ENCODE results near the gene ALLC.

Gene ALLC

DNA sequence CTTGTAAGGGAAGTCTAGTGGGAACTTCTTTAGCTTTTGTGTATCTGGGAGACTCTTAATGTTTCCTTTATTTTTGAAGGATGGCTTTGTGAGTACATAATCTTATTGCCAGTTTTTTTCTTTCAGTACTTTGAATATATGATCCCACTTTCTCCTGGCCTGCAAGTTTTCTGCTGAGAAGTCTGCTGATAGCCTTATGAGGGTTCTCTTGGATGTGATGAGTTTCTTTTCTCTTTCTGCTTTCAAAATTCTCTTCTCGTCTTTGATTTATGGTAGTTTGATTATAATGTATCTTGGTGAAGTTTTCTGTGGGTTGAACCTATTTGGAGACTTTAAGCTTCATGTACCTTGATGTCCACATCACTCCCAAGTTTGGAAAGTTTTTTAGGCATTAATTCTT lies 35.0 kb upstream of the ALLC start:
- no peak overlapping the region for H3K4me2 ChIP-seq
- H3K4me1 ChIP-seq (ENCODE audit: low read depth, poor library complexity, severe bottlenecking): no peaks in the 10 kb centered on the region

DNA sequence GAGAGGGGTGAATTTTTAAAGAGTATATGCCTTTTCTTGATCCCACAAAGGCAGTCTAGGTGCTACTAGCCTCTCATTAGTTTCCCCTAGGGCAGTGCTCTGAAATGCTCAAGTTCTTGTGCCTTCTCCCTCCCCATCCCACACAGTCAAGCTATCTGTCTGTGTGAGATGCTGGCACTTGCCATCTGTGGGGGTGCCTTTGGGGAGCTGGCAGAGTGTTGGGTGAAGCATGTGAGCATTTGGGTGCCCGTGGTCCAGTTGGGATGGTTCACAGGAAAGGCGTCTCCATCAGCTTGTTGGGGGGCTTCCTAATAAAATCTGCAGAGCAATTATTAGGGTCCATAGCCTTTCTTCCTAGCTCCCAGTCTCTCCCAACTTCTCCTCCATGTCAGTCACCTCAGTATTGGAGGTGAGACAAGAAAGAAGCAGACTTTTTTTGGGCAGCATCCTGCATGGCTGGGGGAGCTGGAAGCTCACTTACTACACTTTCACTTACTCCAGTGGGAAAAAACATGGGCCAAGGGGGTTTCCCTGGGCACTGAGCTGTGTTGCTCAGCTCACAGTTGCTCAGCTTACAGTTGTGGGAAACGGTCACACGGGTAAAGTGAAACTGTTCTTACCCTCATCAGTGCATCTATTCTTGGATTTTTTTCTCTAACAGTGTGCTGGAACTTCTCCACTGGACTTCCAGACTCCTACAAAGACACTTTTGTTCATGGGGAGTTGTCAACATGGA lies 33.8 kb upstream of the ALLC start:
- Histone ChIP-seq H3K27ac (no peak overlapping the region), H2AFZ (ENCODE audit: low read depth) (no peak overlapping the region), H3K4me2 (no peak overlapping the region), H3K9ac (no peak overlapping the region), H3K79me2 (ENCODE audit: insufficient read depth, low read depth) (no peaks in the 10 kb centered on the region), H3K4me3 (IDR thresholded peaks at IDR 0.05; ENCODE audit: insufficient read depth, low read depth, low read length) (no peak overlapping the region), H3K4me1 (ENCODE audit: low read depth, poor library complexity, severe bottlenecking) (no peaks in the 10 kb centered on the region), H4K20me1 (ENCODE audit: insufficient read depth) (no peaks in the 10 kb centered on the region), H3K27me3 (ENCODE audit: insufficient read depth, low read depth) (no peaks in the 10 kb centered on the region), H3K36me3 (ENCODE audit: insufficient read depth) (no peaks in the 10 kb centered on the region)
- TF ChIP-seq, protein P1, sequence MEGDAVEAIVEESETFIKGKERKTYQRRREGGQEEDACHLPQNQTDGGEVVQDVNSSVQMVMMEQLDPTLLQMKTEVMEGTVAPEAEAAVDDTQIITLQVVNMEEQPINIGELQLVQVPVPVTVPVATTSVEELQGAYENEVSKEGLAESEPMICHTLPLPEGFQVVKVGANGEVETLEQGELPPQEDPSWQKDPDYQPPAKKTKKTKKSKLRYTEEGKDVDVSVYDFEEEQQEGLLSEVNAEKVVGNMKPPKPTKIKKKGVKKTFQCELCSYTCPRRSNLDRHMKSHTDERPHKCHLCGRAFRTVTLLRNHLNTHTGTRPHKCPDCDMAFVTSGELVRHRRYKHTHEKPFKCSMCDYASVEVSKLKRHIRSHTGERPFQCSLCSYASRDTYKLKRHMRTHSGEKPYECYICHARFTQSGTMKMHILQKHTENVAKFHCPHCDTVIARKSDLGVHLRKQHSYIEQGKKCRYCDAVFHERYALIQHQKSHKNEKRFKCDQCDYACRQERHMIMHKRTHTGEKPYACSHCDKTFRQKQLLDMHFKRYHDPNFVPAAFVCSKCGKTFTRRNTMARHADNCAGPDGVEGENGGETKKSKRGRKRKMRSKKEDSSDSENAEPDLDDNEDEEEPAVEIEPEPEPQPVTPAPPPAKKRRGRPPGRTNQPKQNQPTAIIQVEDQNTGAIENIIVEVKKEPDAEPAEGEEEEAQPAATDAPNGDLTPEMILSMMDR (conservative IDR thresholded peaks at IDR 0.05; ENCODE audit: low read depth, low read length): no peak

More for the DNA sequence above, 35.0 kb upstream of the ALLC start:
- TF ChIP-seq, protein P1 (conservative IDR thresholded peaks at IDR 0.05; ENCODE audit: low read depth, low read length): no peak
- Histone ChIP-seq H3K27ac (no peak overlapping the region), H2AFZ (ENCODE audit: low read depth) (no peak overlapping the region), H4K20me1 (ENCODE audit: insufficient read depth) (no peaks in the 10 kb centered on the region), H3K27me3 (ENCODE audit: insufficient read depth, low read depth) (no peaks in the 10 kb centered on the region), H3K36me3 (ENCODE audit: insufficient read depth) (no peaks in the 10 kb centered on the region), H3K9ac (no peak overlapping the region), H3K4me3 (IDR thresholded peaks at IDR 0.05; ENCODE audit: insufficient read depth, low read depth, low read length) (no peak overlapping the region), H3K79me2 (ENCODE audit: insufficient read depth, low read depth) (no peaks in the 10 kb centered on the region)

DNA sequence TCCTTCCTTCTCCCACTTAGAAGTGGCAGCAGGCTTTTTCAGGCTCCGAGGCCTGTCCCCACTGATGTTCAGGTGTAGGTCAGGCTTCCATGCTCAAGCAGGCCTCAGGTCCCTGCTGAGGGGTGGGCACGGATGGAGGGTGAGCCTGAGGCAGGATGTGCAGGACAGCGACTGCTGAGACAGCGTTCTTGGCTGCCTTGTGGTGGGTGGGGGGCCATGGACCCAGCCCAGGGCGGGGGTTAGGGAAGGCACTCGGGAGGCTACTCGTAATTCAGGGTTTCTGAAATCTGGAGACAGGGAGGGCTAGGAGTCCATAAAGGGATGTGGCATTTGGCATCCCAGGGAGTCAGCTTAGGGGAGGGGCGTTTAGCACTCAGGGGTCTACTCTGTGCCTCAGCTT lies 32.8 kb upstream of the ALLC start:
- Histone ChIP-seq H3K4me3 (IDR thresholded peaks at IDR 0.05; ENCODE audit: insufficient read depth, low read depth, low read length) (no peak overlapping the region), H3K36me3 (ENCODE audit: insufficient read depth) (no peaks in the 10 kb centered on the region), H3K4me1 (ENCODE audit: low read depth, poor library complexity, severe bottlenecking) (no peaks in the 10 kb centered on the region), H3K79me2 (ENCODE audit: insufficient read depth, low read depth) (no peaks in the 10 kb centered on the region), H3K9ac (no peak overlapping the region), H2AFZ (ENCODE audit: low read depth) (no peak overlapping the region), H3K27ac (no peak overlapping the region), H3K27me3 (ENCODE audit: insufficient read depth, low read depth) (no peaks in the 10 kb centered on the region), H3K4me2 (no peak overlapping the region), H4K20me1 (ENCODE audit: insufficient read depth) (no peaks in the 10 kb centered on the region)
- TF ChIP-seq, protein P1 (conservative IDR thresholded peaks at IDR 0.05; ENCODE audit: low read depth, low read length): no peak

DNA sequence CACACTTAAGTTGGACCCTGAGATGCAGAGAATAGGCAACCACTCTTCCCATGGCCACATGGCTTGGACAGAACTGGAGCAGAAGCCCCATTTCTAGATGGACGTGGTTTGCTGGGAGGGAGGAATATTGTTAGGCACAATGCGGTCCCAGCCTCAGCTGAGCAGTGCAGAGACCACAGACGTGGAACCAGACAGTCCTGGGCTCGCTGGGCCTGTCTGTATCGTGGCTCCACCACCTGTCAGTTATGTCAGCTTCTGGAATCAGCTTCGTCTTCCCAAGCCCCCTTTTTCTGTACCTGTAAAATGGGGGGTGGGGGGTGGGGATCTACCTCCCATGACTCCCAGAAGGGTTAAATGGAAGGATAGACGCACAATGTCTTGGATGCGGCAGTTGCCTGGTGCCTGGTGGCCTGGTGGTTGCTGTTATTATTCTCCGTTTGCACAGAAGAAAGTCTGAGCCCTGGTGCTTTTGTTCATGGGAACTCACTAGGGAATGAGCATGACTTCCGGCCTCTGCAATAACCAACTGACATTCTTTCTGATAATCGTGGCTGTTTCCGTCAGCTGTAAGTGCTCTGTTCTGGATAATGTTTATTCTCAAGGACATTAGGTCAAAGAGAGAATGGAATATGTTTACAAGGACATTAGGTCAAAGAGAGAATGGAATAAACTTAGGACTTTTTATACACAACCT lies 31.7 kb upstream of the ALLC start:
- no peaks in the 10 kb centered on the region for H3K4me1 ChIP-seq (ENCODE audit: low read depth, poor library complexity, severe bottlenecking)
- no peak overlapping the region for H3K4me2 ChIP-seq
- no peaks in the 10 kb centered on the region for H3K79me2 ChIP-seq (ENCODE audit: insufficient read depth, low read depth)
- no peaks in the 10 kb centered on the region for H3K27me3 ChIP-seq (ENCODE audit: insufficient read depth, low read depth)
- no peak overlapping the region for H3K9ac ChIP-seq
- no peaks in the 10 kb centered on the region for H4K20me1 ChIP-seq (ENCODE audit: insufficient read depth)
- TF ChIP-seq, protein P1 (conservative IDR thresholded peaks at IDR 0.05; ENCODE audit: low read depth, low read length): no peak
- H3K36me3 ChIP-seq (ENCODE audit: insufficient read depth): no peaks in the 10 kb centered on the region
- no peak overlapping the region for H3K4me3 ChIP-seq (IDR thresholded peaks at IDR 0.05; ENCODE audit: insufficient read depth, low read depth, low read length)
- no peak overlapping the region for H2AFZ ChIP-seq (ENCODE audit: low read depth)
- no peak overlapping the region for H3K27ac ChIP-seq

All from KMS-11 (cell line).